ENCODE measurements around the gene TENM3. TPM values are rescaled to one million over a fixed set of nuclear protein-coding genes. Genes with fewer than 3 reads are reported as not detected.

Gene TENM3
- total and polyA plus RNA-seq, 10 of the 15 experiments (the other 5 are each of a cell fraction or from before 2014, with no cell fraction given), result 0.01 to 1.7 (median 0.08) TPM; not detected in 2

GRCh38 chr4:182662551-182662950 lies 419.3 kb downstream of the TENM3 start:
- no TSS peak for BruUV-seq (replicated peaks)
- Histone ChIP-seq H4K20me1 (ENCODE audit: control insufficient read depth, insufficient read depth) (no peaks in the 10 kb centered on the region), H3K36me3 (ENCODE audit: control insufficient read depth in 2 of 2, insufficient read depth in 2 of 2, low read length in 1 of 2) (no peaks in the 10 kb centered on the region), H3K4me1 (ENCODE audit: control insufficient read depth, insufficient read depth, low read length) (no peaks in the 10 kb centered on the region), H3K9me3 (replicated peaks; ENCODE audit: control insufficient read depth, insufficient read depth, low read length) (no peaks in the 10 kb centered on the region), H3K27ac (ENCODE audit: control insufficient read depth, insufficient read depth) (no peak overlapping the region), H3K79me2 (ENCODE audit: control insufficient read depth, insufficient read depth, low read length) (no peaks in the 10 kb centered on the region), H3K9ac (ENCODE audit: control insufficient read depth, insufficient read depth, low read length) (no peak overlapping the region), H3K27me3 (replicated peaks in 1 of 2; ENCODE audit: control insufficient read depth in 2 of 2, insufficient read depth in 2 of 2, low read length in 1 of 2) (no peaks in the 10 kb centered on the region; a peak in 1 of 4 replicates), H3K4me2 (ENCODE audit: control insufficient read depth, insufficient read depth) (no peak overlapping the region), H3K4me3 (no peak overlapping the region), H2AFZ (ENCODE audit: control insufficient read depth, low read depth, low read length) (no peak overlapping the region)
- ChIA-PET SMC1A (ENCODE audit: uncharacterized antibody, unreplicated experiment) (interaction anchor here (0.6 to 1.3 kb wide), 2 partner anchors 173 to 580 kb away, joined by 3 read pairs; no protein-coding TSS in a partner anchor), RAD21 (ENCODE audit: unreplicated experiment) (no interaction called here), POLR2A (no interaction called here), CTCF (no interaction called here)
- DNase-seq (ENCODE audit: low read depth, low spot score) (no peak), FAIRE-seq (no peak), ATAC-seq (no peak)
- intact Hi-C loops (cut with micrococcal nuclease; ENCODE audit: unreplicated experiment), result no loop called here
- 0% methylated on average over 2 of the region's 2 CpGs for WGBS (ENCODE audit: insufficient coverage, insufficient replicate concordance, low lambda C conversion rate, missing lambda C conversion rate)
- in situ Hi-C loops (cut with MboI), result no loop called here
- no peak for TF ChIP-seq POLR2AphosphoS5 (IDR thresholded peaks at IDR 0.05; ENCODE audit: low read length)
- no peak for TF ChIP-seq BCLAF1 (IDR thresholded peaks at IDR 0.05)
- TF ChIP-seq, protein P1, sequence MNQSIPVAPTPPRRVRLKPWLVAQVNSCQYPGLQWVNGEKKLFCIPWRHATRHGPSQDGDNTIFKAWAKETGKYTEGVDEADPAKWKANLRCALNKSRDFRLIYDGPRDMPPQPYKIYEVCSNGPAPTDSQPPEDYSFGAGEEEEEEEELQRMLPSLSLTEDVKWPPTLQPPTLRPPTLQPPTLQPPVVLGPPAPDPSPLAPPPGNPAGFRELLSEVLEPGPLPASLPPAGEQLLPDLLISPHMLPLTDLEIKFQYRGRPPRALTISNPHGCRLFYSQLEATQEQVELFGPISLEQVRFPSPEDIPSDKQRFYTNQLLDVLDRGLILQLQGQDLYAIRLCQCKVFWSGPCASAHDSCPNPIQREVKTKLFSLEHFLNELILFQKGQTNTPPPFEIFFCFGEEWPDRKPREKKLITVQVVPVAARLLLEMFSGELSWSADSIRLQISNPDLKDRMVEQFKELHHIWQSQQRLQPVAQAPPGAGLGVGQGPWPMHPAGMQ (IDR thresholded peaks at IDR 0.05; ENCODE audit: borderline replicate concordance), result no peak
- TF ChIP-seq JUNB (IDR thresholded peaks at IDR 0.05), result no peak
- TF ChIP-seq ATF7 (IDR thresholded peaks at IDR 0.05; ENCODE audit: low read depth), result no peak
- TF ChIP-seq STAT3 (IDR thresholded peaks at IDR 0.05; ENCODE audit: low read depth, low read length), result no peak
- no peak for TF ChIP-seq HDAC2 (IDR thresholded peaks at IDR 0.05)
- TF ChIP-seq SIN3A (IDR thresholded peaks at IDR 0.05; ENCODE audit: low read depth, low read length), result no peak
- TF ChIP-seq EGR1 (IDR thresholded peaks at IDR 0.05; ENCODE audit: borderline replicate concordance in 1 of 2, low read depth in 2 of 2, low read length in 2 of 2), result no peak
- no peak for TF ChIP-seq CHD2 (IDR thresholded peaks at IDR 0.05; ENCODE audit: borderline replicate concordance, low read depth, low read length)
- TF ChIP-seq, protein P2, sequence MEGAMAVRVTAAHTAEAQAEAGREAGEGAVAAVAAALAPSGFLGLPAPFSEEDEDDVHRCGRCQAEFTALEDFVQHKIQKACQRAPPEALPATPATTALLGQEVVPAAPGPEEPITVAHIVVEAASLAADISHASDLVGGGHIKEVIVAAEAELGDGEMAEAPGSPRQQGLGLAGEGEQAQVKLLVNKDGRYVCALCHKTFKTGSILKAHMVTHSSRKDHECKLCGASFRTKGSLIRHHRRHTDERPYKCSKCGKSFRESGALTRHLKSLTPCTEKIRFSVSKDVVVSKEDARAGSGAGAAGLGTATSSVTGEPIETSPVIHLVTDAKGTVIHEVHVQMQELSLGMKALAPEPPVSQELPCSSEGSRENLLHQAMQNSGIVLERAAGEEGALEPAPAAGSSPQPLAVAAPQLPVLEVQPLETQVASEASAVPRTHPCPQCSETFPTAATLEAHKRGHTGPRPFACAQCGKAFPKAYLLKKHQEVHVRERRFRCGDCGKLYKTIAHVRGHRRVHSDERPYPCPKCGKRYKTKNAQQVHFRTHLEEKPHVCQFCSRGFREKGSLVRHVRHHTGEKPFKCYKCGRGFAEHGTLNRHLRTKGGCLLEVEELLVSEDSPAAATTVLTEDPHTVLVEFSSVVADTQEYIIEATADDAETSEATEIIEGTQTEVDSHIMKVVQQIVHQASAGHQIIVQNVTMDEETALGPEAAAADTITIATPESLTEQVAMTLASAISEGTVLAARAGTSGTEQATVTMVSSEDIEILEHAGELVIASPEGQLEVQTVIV (IDR thresholded peaks at IDR 0.05; ENCODE audit: borderline replicate concordance, partially characterized antibody), result no peak
- TF ChIP-seq PAX8 (IDR thresholded peaks at IDR 0.05), result no peak

All from GM12878 (cell line).